ENCODE results near the gene PLD2.

- TF ChIP-seq, protein P1, sequence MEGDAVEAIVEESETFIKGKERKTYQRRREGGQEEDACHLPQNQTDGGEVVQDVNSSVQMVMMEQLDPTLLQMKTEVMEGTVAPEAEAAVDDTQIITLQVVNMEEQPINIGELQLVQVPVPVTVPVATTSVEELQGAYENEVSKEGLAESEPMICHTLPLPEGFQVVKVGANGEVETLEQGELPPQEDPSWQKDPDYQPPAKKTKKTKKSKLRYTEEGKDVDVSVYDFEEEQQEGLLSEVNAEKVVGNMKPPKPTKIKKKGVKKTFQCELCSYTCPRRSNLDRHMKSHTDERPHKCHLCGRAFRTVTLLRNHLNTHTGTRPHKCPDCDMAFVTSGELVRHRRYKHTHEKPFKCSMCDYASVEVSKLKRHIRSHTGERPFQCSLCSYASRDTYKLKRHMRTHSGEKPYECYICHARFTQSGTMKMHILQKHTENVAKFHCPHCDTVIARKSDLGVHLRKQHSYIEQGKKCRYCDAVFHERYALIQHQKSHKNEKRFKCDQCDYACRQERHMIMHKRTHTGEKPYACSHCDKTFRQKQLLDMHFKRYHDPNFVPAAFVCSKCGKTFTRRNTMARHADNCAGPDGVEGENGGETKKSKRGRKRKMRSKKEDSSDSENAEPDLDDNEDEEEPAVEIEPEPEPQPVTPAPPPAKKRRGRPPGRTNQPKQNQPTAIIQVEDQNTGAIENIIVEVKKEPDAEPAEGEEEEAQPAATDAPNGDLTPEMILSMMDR (IDR thresholded peaks at IDR 0.05) = no peak
- no peak for TF ChIP-seq POLR2AphosphoS5 (IDR thresholded peaks at IDR 0.05)
Measured at GRCh38 chr17:4786106-4786511, 20.8 kb upstream of the PLD2 start, which contains the start of gene VMO1.

Data from gastroesophageal sphincter (tissue), 3 donors.